UCSD-AML1 (cell line): ENCODE measurements around the gene HYAL1.
"Not testable (repeated sequence)": the region's sequence is repeated elsewhere in the genome, so short reads cannot be mapped to it uniquely, and the experiment has no call there.

Experiments
- DNase-seq: peaks from one replicate; lab custom pipeline; 2025; ENCODE audit not compliant: unreplicated experiment; lab: John Stamatoyannopoulos, UW

The HYAL1 gene

GRCh38 chr3:50294492-50295403 is 8.6 kb downstream of the HYAL1 start:
- DNase-seq, result no peak

- no peak for DNase-seq
These were observed 9.3 kb downstream of the HYAL1 start for GRCh38 chr3:50294089-50294488.

- no peak for DNase-seq
These were observed 10.1 kb downstream of the HYAL1 start for GRCh38 chr3:50293079-50293801.

DNA sequence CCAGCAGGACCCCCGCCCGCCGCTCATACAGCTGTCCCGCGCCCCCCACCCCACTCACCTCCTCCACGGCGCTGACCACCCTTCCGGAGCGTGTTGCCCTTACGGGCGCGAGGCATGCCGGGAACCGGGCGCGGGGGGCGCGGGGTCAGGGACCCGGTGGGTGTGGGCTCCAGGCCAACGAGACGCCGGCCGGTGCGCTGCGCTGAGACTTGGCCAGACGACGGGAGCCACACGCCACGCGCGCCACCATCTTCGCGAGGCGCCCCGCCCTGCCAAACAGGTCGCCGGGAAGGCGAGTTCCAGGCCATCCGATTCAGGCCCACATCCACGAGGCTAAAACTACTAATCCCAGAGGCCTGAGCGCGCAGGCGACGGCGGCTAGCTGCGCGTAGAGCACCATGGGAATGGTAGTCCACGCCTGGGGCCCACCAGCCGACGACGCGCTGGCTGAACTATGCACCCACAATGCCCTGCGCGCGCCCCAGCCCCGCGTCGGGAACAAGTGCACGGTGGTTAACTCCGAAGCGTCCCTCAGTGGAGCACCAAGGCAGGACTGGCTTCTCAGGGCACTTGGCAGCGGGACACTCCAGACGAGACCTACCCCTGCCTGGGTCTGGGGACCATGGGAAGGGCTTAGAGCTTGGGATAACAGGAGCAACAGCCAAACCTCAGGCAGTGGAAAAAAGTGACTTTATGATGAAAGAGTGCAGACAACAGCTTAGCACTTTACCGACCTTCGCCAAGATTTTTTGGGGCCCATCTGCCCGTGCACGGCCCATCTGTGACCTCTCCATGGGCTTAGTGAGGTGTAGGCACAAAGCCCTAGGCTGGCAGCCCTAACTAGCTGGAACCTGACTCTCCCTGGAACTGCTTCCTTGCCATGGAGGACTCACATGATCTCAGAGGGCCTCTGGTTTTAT is 11.0 kb downstream of the HYAL1 start, which contains the start of gene IFRD2:
IFRD2 (minus strand) TSS at position 271 of the 920 bp plus-strand sequence; CDS start at position 116, 155 bp downstream.
- peak; percentile 97 for DNase-seq

DNA sequence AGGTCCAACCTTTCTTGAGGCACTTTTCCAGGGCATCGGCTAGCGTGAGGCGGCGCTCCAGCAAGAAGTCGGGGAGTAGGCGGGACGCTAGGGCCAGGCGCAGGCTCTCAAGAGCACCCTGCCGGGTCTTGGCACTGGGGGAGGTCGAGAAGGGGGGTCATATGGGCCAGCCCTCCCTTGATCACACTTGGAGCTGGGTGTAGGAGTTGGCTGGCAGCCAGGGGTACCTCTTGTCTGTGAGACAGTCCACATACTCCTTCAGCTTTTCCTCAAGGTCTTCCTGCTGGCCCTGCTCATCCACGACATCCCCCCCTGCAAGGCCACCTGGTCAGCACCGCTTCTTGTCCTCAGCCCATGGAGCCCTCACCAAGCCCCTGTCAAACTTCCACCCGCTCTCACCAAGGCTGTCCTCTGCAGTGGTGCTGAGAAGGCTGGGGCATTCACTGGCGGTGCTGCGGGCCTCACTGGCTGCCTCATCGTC is 13.2 kb downstream of the HYAL1 start:
- no peak for DNase-seq

GRCh38 chr3:50289130-50289529 is 14.2 kb downstream of the HYAL1 start:
- no peak for DNase-seq

DNA sequence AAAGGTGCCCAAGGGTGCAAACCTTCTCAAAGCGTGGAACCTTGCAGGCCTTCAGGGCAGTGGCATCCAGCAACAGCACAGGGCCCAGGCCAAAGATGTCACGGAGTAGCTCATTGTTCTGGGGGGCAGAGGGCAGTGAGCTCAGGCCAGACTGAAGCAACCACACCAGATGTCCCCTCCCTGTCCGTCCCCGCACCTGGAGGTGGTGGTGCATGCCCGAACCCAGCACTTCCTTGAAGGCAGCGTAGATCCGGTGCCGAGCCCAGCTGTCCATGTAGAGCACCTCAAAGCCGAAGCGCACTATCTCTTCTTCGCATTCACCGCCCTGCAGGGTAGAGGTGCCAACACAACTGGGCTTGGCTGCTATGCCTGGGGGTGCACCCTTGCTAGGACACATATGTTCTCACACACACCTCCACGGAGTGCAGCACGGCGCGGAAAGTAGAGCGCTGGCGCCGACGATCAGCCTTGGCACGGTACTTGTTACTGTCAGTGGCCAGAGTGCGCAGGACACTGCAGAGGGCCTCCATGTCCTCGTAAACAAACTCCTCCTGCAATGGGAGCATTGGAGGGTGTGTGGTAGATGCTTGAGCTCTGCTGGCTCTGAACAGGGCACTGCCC is 14.9 kb downstream of the HYAL1 start:
- no peak for DNase-seq

GRCh38 chr3:50287262-50287661 is 16.1 kb downstream of the HYAL1 start:
- no peak for DNase-seq

GRCh38 chr3:50286322-50287227 is 16.8 kb downstream of the HYAL1 start:
- DNase-seq, result no peak

- DNase-seq, result not testable (repeated sequence)
These were observed 19.3 kb downstream of the HYAL1 start for GRCh38 chr3:50284121-50284520.

DNA sequence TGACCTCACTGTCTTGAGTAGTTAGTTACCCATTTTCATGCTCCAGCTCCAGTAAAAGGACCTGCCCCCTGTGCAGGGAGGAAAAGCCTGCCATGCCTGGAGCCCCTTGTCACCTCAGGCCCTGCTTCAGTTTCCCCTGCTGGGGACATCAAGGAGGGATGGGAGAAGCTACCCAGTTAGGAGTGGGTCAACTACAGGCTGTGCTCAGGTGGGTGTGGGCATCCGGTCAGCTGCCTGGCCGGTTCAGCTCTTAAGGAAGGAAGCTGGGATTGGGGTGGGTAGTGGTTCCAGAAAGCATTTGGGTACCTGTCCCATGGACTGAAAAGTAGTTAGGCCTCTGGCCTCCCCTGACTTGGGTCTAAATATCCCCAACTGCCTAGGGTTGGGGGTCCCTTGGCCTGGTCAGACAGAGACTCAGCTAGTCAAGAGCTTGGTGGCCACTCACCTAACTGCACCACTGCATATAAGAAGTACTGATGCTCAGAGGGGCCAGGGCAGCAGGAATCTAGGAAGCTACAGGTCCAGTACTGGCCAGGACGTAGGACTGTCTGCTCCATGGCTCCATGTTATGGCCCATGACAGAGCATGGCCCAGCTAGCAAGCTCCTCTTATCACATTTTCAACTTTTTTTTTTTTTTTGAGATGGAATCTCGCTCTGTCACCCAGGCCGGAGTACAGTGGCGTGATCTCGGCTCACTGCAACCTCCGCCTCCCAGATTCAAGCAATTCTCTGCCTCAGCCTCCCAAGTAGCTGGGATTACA is 23.9 kb downstream of the HYAL1 start:
- no peak for DNase-seq

- no peak for DNase-seq
These were observed 24.5 kb downstream of the HYAL1 start, which contains the start of gene LSMEM2 for GRCh38 chr3:50278880-50279224. Gene LSMEM2, plus strand, starts transcription at chr3:50279087. Its CDS starts 27 bp downstream, at chr3:50279114.

- DNase-seq, result no peak
These were observed 25.1 kb downstream of the HYAL1 start for GRCh38 chr3:50278123-50278879.

DNA sequence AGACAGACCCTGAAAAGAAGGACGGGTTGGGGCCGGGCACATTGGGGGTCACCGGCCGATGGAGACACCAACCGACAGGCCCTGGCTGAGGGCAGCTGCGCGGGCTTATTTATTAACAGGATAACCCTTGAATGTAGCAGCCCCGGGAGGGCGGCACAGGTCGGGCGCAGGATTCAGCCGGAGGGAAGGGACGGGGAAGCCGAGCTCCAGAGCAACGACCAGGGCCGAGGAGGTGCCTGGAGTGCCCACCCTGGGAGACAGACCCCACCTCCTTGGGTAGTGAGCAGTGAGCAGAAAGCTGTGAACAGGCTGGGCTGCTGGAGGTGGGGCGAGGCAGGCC is 26.6 kb downstream of the HYAL1 start:
- no peak for DNase-seq

DNA sequence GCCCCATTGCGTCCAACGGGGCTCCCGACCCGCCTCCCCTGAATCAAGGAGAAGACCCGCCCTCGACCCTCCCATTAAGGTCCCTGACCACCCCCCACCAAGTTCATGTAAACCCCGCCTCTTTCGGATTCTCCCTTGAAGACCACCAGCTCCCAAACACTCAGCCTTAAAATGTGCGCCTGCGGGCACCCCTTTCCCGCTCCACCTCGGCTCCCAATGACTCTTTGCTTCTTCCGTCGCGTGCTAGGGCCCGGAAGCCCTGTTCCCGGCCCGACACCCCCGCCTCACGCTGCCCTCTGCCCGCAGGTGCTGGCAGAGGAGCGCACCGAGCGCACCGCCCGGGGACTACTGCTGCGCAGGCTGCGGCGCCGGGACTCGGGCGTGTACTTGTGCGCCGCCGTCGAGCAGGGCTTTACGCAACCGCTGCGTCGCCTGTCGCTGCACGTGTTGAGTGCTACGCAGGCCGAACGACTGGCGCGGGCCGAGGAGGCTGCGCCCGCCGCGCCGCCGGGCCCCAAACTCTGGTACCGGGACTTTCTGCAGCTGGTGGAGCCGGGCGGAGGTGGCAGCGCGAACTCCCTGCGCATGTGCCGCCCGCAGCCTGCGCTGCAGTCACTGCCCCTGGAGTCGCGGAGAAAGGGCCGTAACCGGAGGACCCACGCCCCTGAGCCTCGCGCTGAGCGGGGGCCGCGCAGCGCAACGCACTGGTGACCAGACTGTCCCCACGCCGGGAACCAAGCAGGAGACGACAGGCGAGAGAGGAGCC is 27.2 kb downstream of the HYAL1 start:
- no peak for DNase-seq

DNA sequence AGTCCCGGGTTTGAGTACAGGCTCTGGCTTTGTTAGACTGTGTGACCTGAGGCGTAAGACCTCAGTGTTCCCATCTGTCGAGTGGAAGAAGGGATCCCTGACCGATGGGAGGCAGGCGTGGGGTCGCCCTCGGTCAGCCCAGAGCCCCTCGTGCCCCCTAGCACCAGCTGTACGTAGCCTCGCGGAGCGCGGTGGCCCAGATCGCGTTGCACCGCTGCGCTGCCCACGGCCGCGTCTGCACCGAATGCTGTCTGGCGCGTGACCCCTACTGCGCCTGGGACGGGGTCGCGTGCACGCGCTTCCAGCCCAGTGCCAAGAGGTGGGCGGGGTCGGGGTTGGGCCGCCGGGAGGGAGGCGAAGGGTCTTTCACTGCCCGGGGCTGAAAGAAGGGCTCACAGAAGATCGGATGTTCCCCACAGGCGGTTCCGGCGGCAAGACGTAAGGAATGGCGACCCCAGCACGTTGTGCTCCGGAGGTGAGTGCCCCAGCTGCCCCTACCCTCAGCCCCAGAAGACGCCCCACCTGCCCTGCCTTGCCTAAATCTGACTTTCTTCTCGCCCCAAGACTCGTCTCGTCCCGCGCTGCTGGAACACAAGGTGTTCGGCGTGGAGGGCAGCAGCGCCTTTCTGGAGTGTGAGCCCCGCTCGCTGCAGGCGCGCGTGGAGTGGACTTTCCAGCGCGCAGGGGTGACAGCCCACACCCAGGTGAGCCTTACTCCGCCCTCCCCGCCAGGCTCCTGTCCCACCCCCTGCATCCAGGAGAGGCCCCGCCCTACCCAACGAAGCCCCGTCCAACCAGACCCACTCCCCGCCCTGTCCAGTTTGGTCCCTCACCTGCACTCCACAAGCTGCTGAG is 28.0 kb downstream of the HYAL1 start:
- DNase-seq, result no peak
